NT2/D1 (cell line): ENCODE results near the gene FCGR3A.
"Not testable (repeated sequence)": the region's sequence is repeated elsewhere in the genome, so short reads cannot be mapped to it uniquely, and the experiment has no call there.

ENCODE experiments used
- SUZ12 ChIP-seq: IDR thresholded peaks from 2 replicates; pipeline ENCODE4 v1.6.1; 2011; ENCODE audit not compliant: insufficient read length, insufficient read depth; ENCODE audit errors: extremely low read depth
- YY1 ChIP-seq: IDR thresholded peaks from 2 replicates; pipeline ENCODE4 v1.6.1; 2011; ENCODE audit not compliant: insufficient read length, insufficient read depth
- ZNF274 ChIP-seq: IDR thresholded peaks from 2 replicates; pipeline ENCODE4 v1.6.1; 2011; ENCODE audit warnings: mild to moderate bottlenecking, low read depth, low read length

GRCh38 chr1:161525918-161526317 is 23.7 kb downstream of the FCGR3A start:
- TF ChIP-seq YY1, ZNF274, SUZ12: not testable (repeated sequence)
